ENCODE data around the gene CUL4A. TPM values are rescaled to one million over a fixed set of nuclear protein-coding genes. Genes with fewer than 3 reads are reported as not detected.

The CUL4A gene
- total and polyA plus RNA-seq, 9 of the 15 experiments (the other 6 are each of a cell fraction or from before 2014, with no cell fraction given): 21.1 to 92.0 (median 63.2) TPM

- TF ChIP-seq KDM2B (CRISPR knock-in tag; IDR thresholded peaks at IDR 0.05) (no peak), FOS (IDR thresholded peaks at IDR 0.05; ENCODE audit: extremely low read depth, insufficient read length) (peak; percentile 88), ZNF444 (CRISPR knock-in tag; IDR thresholded peaks at IDR 0.05) (no peak), ZFP30 (CRISPR knock-in tag; IDR thresholded peaks at IDR 0.05; ENCODE audit: borderline replicate concordance) (no peak), CREB3L1 (IDR thresholded peaks at IDR 0.05; ENCODE audit: borderline replicate concordance, low read depth) (peak; percentile 93), NR2F6 (CRISPR knock-in tag; IDR thresholded peaks at IDR 0.05) (no peak), EP400 (IDR thresholded peaks at IDR 0.05) (peak; percentile 89), HEY1 (CRISPR knock-in tag; IDR thresholded peaks at IDR 0.05; ENCODE audit: borderline replicate concordance) (no peak), GATAD2A (IDR thresholded peaks at IDR 0.05) (0 out of 2 replicates have a peak, but pooled peaks have one; percentile 40), SRSF3 (IDR thresholded peaks at IDR 0.05; ENCODE audit: insufficient read depth, low read length) (no peak), SMAD2 (IDR thresholded peaks at IDR 0.05; ENCODE audit: low read depth, low read length) (no peak), BRD9 (IDR thresholded peaks at IDR 0.05; ENCODE audit: low read depth, partially characterized antibody) (no peak), BHLHE40 (IDR thresholded peaks at IDR 0.05; ENCODE audit: low read length) (peak; percentile 100), PTBP1 (IDR thresholded peaks at IDR 0.05; ENCODE audit: low read depth, low read length) (no peak), SAP30 (IDR thresholded peaks at IDR 0.05; ENCODE audit: borderline replicate concordance, insufficient read depth, low read depth, low read length, poor library complexity, severe bottlenecking) (peak; percentile 90), TFAM (CRISPR knock-in tag; conservative IDR thresholded peaks at IDR 0.05) (no peak), MYNN (IDR thresholded peaks at IDR 0.05) (no peak), MYNN (CRISPR knock-in tag; IDR thresholded peaks at IDR 0.05) (no peak), ZNF584 (CRISPR knock-in tag; IDR thresholded peaks at IDR 0.05; ENCODE audit: low read depth) (no peak; the same call in 1 of the 2 replicates), RHOXF2B (CRISPR knock-in tag; conservative IDR thresholded peaks at IDR 0.05) (peak; percentile 85; the same call in 1 of the 2 replicates), ZKSCAN1 (IDR thresholded peaks at IDR 0.05; ENCODE audit: low read depth, low read length) (0 out of 2 replicates have a peak, but pooled peaks have one; percentile 36), SFPQ (IDR thresholded peaks at IDR 0.05; ENCODE audit: low read depth, low read length) (no peak), ZZZ3 (IDR thresholded peaks at IDR 0.05) (no peak), DEAF1 (CRISPR knock-in tag; IDR thresholded peaks at IDR 0.05) (no peak), SAFB (IDR thresholded peaks at IDR 0.05; ENCODE audit: borderline replicate concordance, low read depth, low read length) (no peak)
These were observed 87.5 kb downstream of the CUL4A start, which contains the start of gene LAMP1 (continued) for GRCh38 chr13:113296823-113297369.

Data from K562 (cell line).